ENCODE results near the gene EPS15. TPM values are rescaled to one million over a fixed set of nuclear protein-coding genes. Genes with fewer than 3 reads are reported as not detected.

Gene EPS15
- total and polyA plus RNA-seq, 2 of the 13 experiments (the other 11 are each of a cell fraction or from before 2014, with no cell fraction given), result 14.3 to 19.3 TPM

GRCh38 chr1:51561702-51562101 is 42.6 kb upstream of the EPS15 start:
- intact Hi-C loops (cut with micrococcal nuclease; ENCODE audit: unreplicated experiment), result no loop called here
- peaks cover 13% of the 10 kb centered on the region for H3K4me1 ChIP-seq (ENCODE audit: insufficient read depth, low read length)
- no peak overlapping the region for H3K9ac ChIP-seq (ENCODE audit: insufficient read depth, low read depth, low read length)
- FAIRE-seq, result no peak
- no peak overlapping the region for H2AFZ ChIP-seq (ENCODE audit: low read length)
- H3K79me2 ChIP-seq (ENCODE audit: insufficient read depth, low read length), result no peaks in the 10 kb centered on the region
- ChIA-PET POLR2A (no interaction called here), CTCF (ENCODE audit: low intra/inter-chr PET ratio, low total read pairs) (no interaction called here)
- WGBS (ENCODE audit: low lambda C conversion rate), result 86% methylated on average over 1 of the region's 1 CpG
- no peaks in the 10 kb centered on the region for H3K36me3 ChIP-seq (replicated peaks in 1 of 2; ENCODE audit: control insufficient read depth in 1 of 2, insufficient read depth in 2 of 2, low read length in 2 of 2)
- ATAC-seq, result no peak
- no peaks in the 10 kb centered on the region for H4K20me1 ChIP-seq (ENCODE audit: insufficient read depth, low read length)
- no peak overlapping the region for H3K27ac ChIP-seq (ENCODE audit: extremely low read length, insufficient read depth, low read length)
- no TSS peak for BruUV-seq (replicated peaks)
- DNase-seq (ENCODE audit: low spot score), result no peak
- H3K4me3 ChIP-seq (replicated peaks in 1 of 3; ENCODE audit: insufficient read depth in 1 of 3, low read depth in 2 of 3, low read length in 3 of 3), result no peak overlapping the region
- 0 out of 5 replicates have a peak, but pooled peaks cover 0 to 3% of the 10 kb centered on the region in 2 experiments for H3K27me3 ChIP-seq (ENCODE audit: control insufficient read depth in 1 of 2, insufficient read depth in 2 of 2, low read length in 2 of 2)
- no peak overlapping the region for H3K4me2 ChIP-seq (ENCODE audit: low read depth, low read length)
- no peaks in the 10 kb centered on the region for H3K9me3 ChIP-seq (ENCODE audit: low read length)
- in situ Hi-C loops (cut with HindIII; ENCODE audit: extremely low pct_ligation_motif_present, low pct_unique_long_range_greater_than_20kb), result no loop called here
- no peak for TF ChIP-seq FIP1L1 (IDR thresholded peaks at IDR 0.05; ENCODE audit: borderline replicate concordance, insufficient read depth, low read depth, low read length)
- no peak for TF ChIP-seq CHCHD3 (CRISPR knock-in tag; IDR thresholded peaks at IDR 0.05)
- TF ChIP-seq CBFB (CRISPR knock-in tag; IDR thresholded peaks at IDR 0.05), result no peak
- TF ChIP-seq ZBTB43 (CRISPR knock-in tag; conservative IDR thresholded peaks at IDR 0.05), result no peak
- no peak for TF ChIP-seq ZNF143 (CRISPR knock-in tag; IDR thresholded peaks at IDR 0.05)
- TF ChIP-seq STAT5B (CRISPR knock-in tag; IDR thresholded peaks at IDR 0.05), result no peak
- TF ChIP-seq ZNF550 (CRISPR knock-in tag; IDR thresholded peaks at IDR 0.05; ENCODE audit: borderline replicate concordance), result no peak
- no peak for TF ChIP-seq MZF1 (CRISPR knock-in tag; IDR thresholded peaks at IDR 0.05; ENCODE audit: borderline replicate concordance)
- no peak for TF ChIP-seq HOXA5 (CRISPR knock-in tag; IDR thresholded peaks at IDR 0.05)
